GM18861 (cell line): Measurements from ENCODE around the gene SDR42E2.
"Not testable (repeated sequence)": the region's sequence is repeated elsewhere in the genome, so short reads cannot be mapped to it uniquely, and the experiment has no call there.

ENCODE experiments used
- ATAC-seq: cut with Tn5 transposase; IDR thresholded peaks from one replicate; pipeline ENCODE4 v1.9.1; 2021; ENCODE audit not compliant: unreplicated experiment

SDR42E2 gene

GRCh38 chr16:22161401-22161800 is 905 bp upstream of the SDR42E2 start:
- no peak for ATAC-seq

- ATAC-seq, result no peak
Observed at GRCh38 chr16:22162656-22163009, 327 bp downstream of the SDR42E2 start.

GRCh38 chr16:22163806-22164205 is 1.5 kb downstream of the SDR42E2 start:
- no peak for ATAC-seq

- no peak for ATAC-seq
Observed at GRCh38 chr16:22164482-22164881, 2.2 kb downstream of the SDR42E2 start.

- ATAC-seq, result no peak
Observed at GRCh38 chr16:22165508-22166285, 3.4 kb downstream of the SDR42E2 start.

- ATAC-seq, result no peak
Observed at GRCh38 chr16:22171953-22172352, 9.6 kb downstream of the SDR42E2 start.

GRCh38 chr16:22172642-22173041 is 10.3 kb downstream of the SDR42E2 start:
- not testable (repeated sequence) for ATAC-seq

GRCh38 chr16:22174642-22175041 is 12.3 kb downstream of the SDR42E2 start:
- no peak for ATAC-seq

GRCh38 chr16:22177968-22178930 is 15.9 kb downstream of the SDR42E2 start:
- ATAC-seq, result no peak

GRCh38 chr16:22181426-22181825 is 19.1 kb downstream of the SDR42E2 start:
- ATAC-seq, result no peak

GRCh38 chr16:22181843-22182242 is 19.5 kb downstream of the SDR42E2 start:
- ATAC-seq, result no peak

- no peak for ATAC-seq
Observed at GRCh38 chr16:22183335-22183734, 21.0 kb downstream of the SDR42E2 start.

GRCh38 chr16:22183901-22184614 is 21.8 kb downstream of the SDR42E2 start:
- ATAC-seq, result no peak

GRCh38 chr16:22184615-22184968 is 22.3 kb downstream of the SDR42E2 start:
- ATAC-seq, result no peak

- no peak for ATAC-seq
Observed at GRCh38 chr16:22186517-22186916, 24.2 kb downstream of the SDR42E2 start.

- no peak for ATAC-seq
Observed at GRCh38 chr16:22188267-22188594, 25.9 kb downstream of the SDR42E2 start.

GRCh38 chr16:22188595-22189442 is 26.5 kb downstream of the SDR42E2 start:
- ATAC-seq, result no peak

- ATAC-seq, result no peak
Observed at GRCh38 chr16:22189473-22190080, 27.3 kb downstream of the SDR42E2 start.

GRCh38 chr16:22190081-22190775 is 27.9 kb downstream of the SDR42E2 start:
- peak; percentile 38 for ATAC-seq
